PFSK-1 (cell line): Measurements from ENCODE around the gene CA5A.

ENCODE experiments used
- FOXP2 ChIP-seq: optimal IDR thresholded peaks from 2 replicates; pipeline ENCODE3; 2011; ENCODE audit warnings: borderline replicate concordance, control low read depth, inconsistent platforms; ENCODE audit not compliant: insufficient read depth; ENCODE audit errors: extremely low read length, extremely low read depth
- POLR2AphosphoS5 ChIP-seq: IDR thresholded peaks from 2 replicates; pipeline ENCODE4 v1.6.1; 2012; ENCODE audit warnings: low read depth, mild to moderate bottlenecking, control low read depth, low read length, moderate library complexity
- REST ChIP-seq, 2 experiments: IDR thresholded peaks; 2 replicates each; pipeline versions ENCODE4 v1.6.1 to v1.8.0; 2011 to 2012; ENCODE audit warnings: low read depth in 2 of 2, low read length in 2 of 2, control low read depth in 1 of 2, inconsistent platforms in 1 of 2, mild to moderate bottlenecking in 1 of 2, moderate library complexity in 1 of 2; ENCODE audit not compliant: insufficient read depth in 1 of 2
- SIN3A ChIP-seq: IDR thresholded peaks from 2 replicates; pipeline ENCODE4 v1.6.1; 2012; ENCODE audit warnings: mild to moderate bottlenecking, low read length, moderate library complexity, borderline replicate concordance; ENCODE audit not compliant: insufficient read depth
- TAF1 ChIP-seq: IDR thresholded peaks from 2 replicates; pipeline ENCODE4 v1.6.1; 2012; ENCODE audit warnings: low read length, control low read depth, borderline replicate concordance; ENCODE audit not compliant: insufficient read depth

Gene CA5A

GRCh38 chr16:87938412-87938949, 2.2 kb upstream of the CA5A start:
- TF ChIP-seq REST (IDR thresholded peaks at IDR 0.05; ENCODE audit: insufficient read depth in 1 of 2, low read depth in 2 of 2, low read length in 2 of 2) (no peak), TAF1 (no peak), FOXP2 (no peak), POLR2AphosphoS5 (no peak), SIN3A (no peak)

GRCh38 chr16:87933140-87933495, 3.2 kb downstream of the CA5A start:
- TF ChIP-seq FOXP2, result no peak
- no peak for TF ChIP-seq TAF1
- TF ChIP-seq POLR2AphosphoS5, result no peak
- TF ChIP-seq SIN3A, result no peak
- TF ChIP-seq REST (IDR thresholded peaks at IDR 0.05; ENCODE audit: insufficient read depth in 1 of 2, low read depth in 2 of 2, low read length in 2 of 2), result no peak

- TF ChIP-seq REST (IDR thresholded peaks at IDR 0.05; ENCODE audit: insufficient read depth in 1 of 2, low read depth in 2 of 2, low read length in 2 of 2) (no peak), TAF1 (no peak), SIN3A (peak; percentile 22; the same call in 1 of the 2 replicates), POLR2AphosphoS5 (no peak), FOXP2 (peak; percentile 56)
Observed at GRCh38 chr16:87931504-87931903, 4.8 kb downstream of the CA5A start.

- TF ChIP-seq TAF1 (no peak), FOXP2 (no peak), POLR2AphosphoS5 (no peak), REST (IDR thresholded peaks at IDR 0.05; ENCODE audit: insufficient read depth in 1 of 2, low read depth in 2 of 2, low read length in 2 of 2) (no peak), SIN3A (no peak)
Observed at GRCh38 chr16:87930456-87930855, 5.9 kb downstream of the CA5A start.

GRCh38 chr16:87929986-87930385, 6.3 kb downstream of the CA5A start:
- TF ChIP-seq REST (IDR thresholded peaks at IDR 0.05; ENCODE audit: insufficient read depth in 1 of 2, low read depth in 2 of 2, low read length in 2 of 2) (no peak), SIN3A (no peak), TAF1 (no peak), FOXP2 (no peak), POLR2AphosphoS5 (no peak)
